HL-60 (cell line): ENCODE results near the gene TSR2.

Experiments
- DNase-seq, 2 experiments: peaks; one replicate each; pipeline ENCODE4 v3.0.0-alpha.2; 2010 to 2020; ENCODE audit warnings: low read depth in 1 of 2, low spot score in 1 of 2
- H3K27ac ChIP-seq: fragments of 250-450 bp; sonication (Bioruptor Pico); replicated peaks from 2 replicates; pipeline ENCODE4 v1.5.1; 2020; ENCODE audit warnings: mild to moderate bottlenecking, moderate library complexity
- H3K27me3 ChIP-seq: fragments of 250-450 bp; sonication (Bioruptor Pico); 2 replicates; pipeline ENCODE4 v1.5.1; 2021; ENCODE audit warnings: mild to moderate bottlenecking, moderate library complexity; ENCODE audit not compliant: insufficient read depth, poor library complexity, severe bottlenecking
- H3K4me3 ChIP-seq: replicated peaks from 2 replicates; pipeline ENCODE4 v1.5.1; 2011; ENCODE audit warnings: mild to moderate bottlenecking, control low read depth, low read length; ENCODE audit not compliant: insufficient read depth
- CTCF ChIP-seq: IDR thresholded peaks from one replicate; pipeline ENCODE4 v1.5.1; 2011; ENCODE audit warnings: low read length, control low read depth, inconsistent platforms; ENCODE audit not compliant: insufficient read depth
- GABPA ChIP-seq: IDR thresholded peaks from 2 replicates; pipeline ENCODE4 v1.6.1; 2012; ENCODE audit warnings: low read depth
- POLR2AphosphoS5 ChIP-seq: IDR thresholded peaks from 2 replicates; pipeline ENCODE4 v1.6.1; 2012; ENCODE audit warnings: low read depth
- REST ChIP-seq: IDR thresholded peaks from 2 replicates; pipeline ENCODE4 v1.6.1; 2012; ENCODE audit warnings: low read depth; ENCODE audit not compliant: insufficient replicate concordance
- SPI1 ChIP-seq: IDR thresholded peaks from 2 replicates; pipeline ENCODE4 v1.6.1; 2012; ENCODE audit warnings: low read depth, mild to moderate bottlenecking, borderline replicate concordance

TSR2 gene

GRCh38 chrX:54419559-54420302, 20.5 kb upstream of the TSR2 start:
- no peak for DNase-seq
- no peak overlapping the region for H3K4me3 ChIP-seq
- TF ChIP-seq POLR2AphosphoS5 (no peak), CTCF (no peak), SPI1 (no peak), GABPA (no peak), REST (no peak)
- H3K27ac ChIP-seq = no peak overlapping the region
- H3K27me3 ChIP-seq = peaks cover 2% of the 10 kb centered on the region

- no peak for DNase-seq
- no peaks in the 10 kb centered on the region for H3K27me3 ChIP-seq
- no peak overlapping the region for H3K27ac ChIP-seq
- H3K4me3 ChIP-seq = no peak overlapping the region
- TF ChIP-seq GABPA = no peak
- TF ChIP-seq REST = no peak
- no peak for TF ChIP-seq CTCF
- no peak for TF ChIP-seq POLR2AphosphoS5
- no peak for TF ChIP-seq SPI1
These were observed 18.0 kb upstream of the TSR2 start for GRCh38 chrX:54422168-54422567.

- H3K27ac ChIP-seq = no peak overlapping the region
- no peak for DNase-seq
- no peaks in the 10 kb centered on the region for H3K27me3 ChIP-seq
- no peak for TF ChIP-seq POLR2AphosphoS5
- no peak for TF ChIP-seq REST
- TF ChIP-seq GABPA = no peak
- TF ChIP-seq CTCF = peak; percentile 10
- no peak for TF ChIP-seq SPI1
- no peak overlapping the region for H3K4me3 ChIP-seq
These were observed 16.9 kb upstream of the TSR2 start for GRCh38 chrX:54423161-54423888.
